Globus pallidus (tissue), 1 donor: ENCODE measurements around the gene PSMD13.
"Not testable (repeated sequence)": the region's sequence is repeated elsewhere in the genome, so short reads cannot be mapped to it uniquely, and the experiment has no call there.

Experiments used
- DNase-seq: peaks from one replicate; pipeline ENCODE4 v3.0.0-alpha.2; 2015; ENCODE audit warnings: low spot score

PSMD13 gene

DNA sequence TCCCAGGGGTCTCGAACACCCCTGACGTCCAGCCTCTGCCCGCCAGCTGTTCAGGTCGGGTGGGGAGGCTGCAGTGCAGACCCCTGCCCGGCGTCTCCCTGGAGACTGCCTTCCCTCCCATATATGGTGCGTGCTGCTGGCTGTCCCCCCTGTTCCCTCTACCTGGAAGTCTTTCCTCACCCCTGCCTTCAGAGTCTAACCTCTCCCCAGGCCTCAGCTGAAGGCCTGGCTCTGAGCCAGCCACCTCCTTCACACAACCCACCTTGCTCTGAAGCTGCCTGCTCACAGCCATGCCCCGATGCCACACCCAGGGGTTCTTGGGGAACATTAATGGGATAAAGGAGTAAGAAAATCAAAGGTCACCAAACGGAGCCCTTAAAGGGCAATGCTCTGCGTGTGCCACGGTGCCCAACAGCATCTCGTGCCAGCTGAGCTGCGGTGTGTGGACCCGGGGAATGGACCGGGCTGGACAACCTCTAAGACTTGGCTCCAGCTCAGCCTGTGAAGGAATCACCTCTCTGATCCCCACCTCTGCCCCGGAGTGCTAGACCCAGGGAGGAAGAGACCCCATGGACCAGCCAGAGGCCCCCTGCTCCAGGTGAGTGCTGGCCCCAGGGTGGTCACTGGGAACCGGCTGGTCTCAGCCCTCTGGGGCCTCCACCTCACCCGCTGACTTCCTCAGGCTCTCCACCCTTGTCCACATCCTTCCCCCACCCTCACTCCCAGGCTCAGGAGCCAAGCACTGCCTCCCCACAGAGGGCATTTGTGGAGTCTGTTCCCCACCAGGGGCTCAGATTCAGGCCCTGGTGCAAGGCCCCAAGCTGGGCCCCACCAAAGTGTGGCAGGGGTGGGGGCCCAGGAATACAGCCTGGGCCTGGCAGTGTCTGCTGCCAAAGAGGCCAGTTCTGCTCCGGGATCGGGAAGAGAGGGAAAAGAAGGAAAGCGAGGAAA, 41.5 kb downstream of the PSMD13 start, which contains the start of gene NLRP6:
TSS of gene NLRP6 (plus strand) at position 407 of the 951 bp plus-strand sequence. CDS start at position 570, 163 bp downstream.
- no peak for DNase-seq

DNA sequence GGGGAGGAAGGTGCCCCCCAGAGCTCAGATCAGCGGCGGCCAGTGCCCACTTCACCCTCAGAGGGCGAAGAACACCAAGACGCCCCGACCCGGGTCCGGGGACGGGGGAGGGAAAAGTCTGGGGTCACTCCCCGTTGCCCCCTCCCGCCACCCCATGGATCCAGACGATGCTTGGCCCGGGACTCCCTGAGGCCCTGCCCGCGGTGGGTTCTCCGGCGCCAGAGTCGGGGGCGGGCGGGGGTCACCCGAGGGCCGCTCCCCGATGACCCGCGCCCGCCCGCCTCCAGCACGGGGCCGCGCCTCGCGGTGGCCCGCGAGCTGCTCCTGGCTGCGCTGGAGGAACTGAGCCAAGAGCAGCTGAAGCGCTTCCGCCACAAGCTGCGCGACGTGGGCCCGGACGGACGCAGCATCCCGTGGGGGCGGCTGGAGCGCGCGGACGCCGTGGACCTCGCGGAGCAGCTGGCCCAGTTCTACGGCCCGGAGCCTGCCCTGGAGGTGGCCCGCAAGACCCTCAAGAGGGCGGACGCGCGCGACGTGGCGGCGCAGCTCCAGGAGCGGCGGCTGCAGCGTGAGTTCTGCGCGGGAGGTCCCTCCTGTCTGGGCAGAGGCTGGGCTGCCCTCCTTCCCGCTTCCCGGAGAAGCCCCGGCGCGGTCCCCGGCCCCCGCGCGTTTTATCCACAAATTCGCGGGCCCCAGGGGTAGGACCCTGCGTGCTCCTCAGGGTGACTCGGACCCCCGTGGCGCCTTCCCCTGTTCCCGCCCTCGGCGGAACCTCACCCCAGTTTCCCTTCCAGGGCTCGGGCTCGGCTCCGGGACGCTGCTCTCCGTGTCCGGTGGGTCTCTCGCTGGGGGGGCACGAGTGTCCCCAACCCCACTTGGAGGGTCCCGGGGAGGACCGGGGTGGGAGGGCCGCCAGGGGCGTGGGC, 42.5 kb downstream of the PSMD13 start:
- DNase-seq, result no peak

DNA sequence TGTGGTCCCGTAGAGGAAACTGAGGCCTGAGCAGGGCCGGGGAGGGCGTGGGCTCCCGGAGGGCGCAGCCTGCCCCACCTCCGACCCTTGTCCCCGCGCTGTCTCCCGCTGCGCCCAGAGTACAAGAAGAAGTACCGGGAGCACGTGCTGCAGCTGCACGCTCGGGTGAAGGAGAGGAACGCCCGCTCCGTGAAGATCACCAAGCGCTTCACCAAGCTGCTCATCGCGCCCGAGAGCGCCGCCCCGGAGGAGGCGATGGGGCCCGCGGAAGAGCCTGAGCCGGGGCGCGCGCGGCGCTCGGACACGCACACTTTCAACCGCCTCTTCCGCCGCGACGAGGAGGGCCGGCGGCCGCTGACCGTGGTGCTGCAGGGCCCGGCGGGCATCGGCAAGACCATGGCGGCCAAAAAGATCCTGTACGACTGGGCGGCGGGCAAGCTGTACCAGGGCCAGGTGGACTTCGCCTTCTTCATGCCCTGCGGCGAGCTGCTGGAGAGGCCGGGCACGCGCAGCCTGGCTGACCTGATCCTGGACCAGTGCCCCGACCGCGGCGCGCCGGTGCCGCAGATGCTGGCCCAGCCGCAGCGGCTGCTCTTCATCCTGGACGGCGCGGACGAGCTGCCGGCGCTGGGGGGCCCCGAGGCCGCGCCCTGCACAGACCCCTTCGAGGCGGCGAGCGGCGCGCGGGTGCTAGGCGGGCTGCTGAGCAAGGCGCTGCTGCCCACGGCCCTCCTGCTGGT, 43.4 kb downstream of the PSMD13 start:
- no peak for DNase-seq

DNA sequence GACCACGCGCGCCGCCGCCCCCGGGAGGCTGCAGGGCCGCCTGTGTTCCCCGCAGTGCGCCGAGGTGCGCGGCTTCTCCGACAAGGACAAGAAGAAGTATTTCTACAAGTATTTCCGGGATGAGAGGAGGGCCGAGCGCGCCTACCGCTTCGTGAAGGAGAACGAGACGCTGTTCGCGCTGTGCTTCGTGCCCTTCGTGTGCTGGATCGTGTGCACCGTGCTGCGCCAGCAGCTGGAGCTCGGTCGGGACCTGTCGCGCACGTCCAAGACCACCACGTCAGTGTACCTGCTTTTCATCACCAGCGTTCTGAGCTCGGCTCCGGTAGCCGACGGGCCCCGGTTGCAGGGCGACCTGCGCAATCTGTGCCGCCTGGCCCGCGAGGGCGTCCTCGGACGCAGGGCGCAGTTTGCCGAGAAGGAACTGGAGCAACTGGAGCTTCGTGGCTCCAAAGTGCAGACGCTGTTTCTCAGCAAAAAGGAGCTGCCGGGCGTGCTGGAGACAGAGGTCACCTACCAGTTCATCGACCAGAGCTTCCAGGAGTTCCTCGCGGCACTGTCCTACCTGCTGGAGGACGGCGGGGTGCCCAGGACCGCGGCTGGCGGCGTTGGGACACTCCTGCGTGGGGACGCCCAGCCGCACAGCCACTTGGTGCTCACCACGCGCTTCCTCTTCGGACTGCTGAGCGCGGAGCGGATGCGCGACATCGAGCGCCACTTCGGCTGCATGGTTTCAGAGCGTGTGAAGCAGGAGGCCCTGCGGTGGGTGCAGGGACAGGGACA, 44.1 kb downstream of the PSMD13 start:
- no peak for DNase-seq

DNA sequence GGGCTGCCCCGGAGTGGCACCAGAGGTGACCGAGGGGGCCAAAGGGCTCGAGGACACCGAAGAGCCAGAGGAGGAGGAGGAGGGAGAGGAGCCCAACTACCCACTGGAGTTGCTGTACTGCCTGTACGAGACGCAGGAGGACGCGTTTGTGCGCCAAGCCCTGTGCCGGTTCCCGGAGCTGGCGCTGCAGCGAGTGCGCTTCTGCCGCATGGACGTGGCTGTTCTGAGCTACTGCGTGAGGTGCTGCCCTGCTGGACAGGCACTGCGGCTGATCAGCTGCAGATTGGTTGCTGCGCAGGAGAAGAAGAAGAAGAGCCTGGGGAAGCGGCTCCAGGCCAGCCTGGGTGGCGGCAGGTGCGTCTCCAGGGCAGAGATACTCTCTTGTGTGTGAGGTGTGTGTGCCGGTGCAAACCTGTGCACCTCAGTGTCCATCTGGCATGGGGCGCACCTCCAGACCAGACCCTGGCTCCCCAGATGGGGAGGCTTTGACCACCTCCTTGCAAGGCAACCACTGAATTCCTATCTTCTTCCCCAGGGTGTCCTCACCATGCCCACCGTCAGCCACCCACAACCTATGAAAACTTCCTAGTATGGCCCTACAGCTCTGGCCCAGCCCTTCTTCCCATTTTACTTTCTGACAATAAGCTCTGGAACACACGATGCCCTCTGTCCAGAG, 44.8 kb downstream of the PSMD13 start:
- DNase-seq, result no peak

DNA sequence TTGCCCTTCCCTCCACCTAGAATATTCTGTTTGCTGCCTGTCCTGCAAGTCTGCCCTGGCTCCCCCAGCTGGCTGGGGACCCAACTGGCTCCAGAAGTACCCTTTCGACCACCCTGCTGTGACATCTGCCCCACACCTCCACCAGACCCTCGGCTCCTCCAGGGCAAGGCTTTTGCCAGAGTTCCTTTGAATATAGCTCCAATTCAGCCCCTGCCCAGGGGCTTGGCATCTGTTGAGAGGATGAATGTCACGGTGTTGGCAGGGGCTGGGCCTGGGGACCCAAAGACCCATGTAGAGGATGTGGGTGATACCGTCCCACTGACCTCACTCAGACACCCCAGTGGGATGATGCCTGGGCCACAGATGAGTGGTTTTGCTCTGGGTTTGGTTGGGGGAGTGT, 45.4 kb downstream of the PSMD13 start:
- DNase-seq, result no peak

DNA sequence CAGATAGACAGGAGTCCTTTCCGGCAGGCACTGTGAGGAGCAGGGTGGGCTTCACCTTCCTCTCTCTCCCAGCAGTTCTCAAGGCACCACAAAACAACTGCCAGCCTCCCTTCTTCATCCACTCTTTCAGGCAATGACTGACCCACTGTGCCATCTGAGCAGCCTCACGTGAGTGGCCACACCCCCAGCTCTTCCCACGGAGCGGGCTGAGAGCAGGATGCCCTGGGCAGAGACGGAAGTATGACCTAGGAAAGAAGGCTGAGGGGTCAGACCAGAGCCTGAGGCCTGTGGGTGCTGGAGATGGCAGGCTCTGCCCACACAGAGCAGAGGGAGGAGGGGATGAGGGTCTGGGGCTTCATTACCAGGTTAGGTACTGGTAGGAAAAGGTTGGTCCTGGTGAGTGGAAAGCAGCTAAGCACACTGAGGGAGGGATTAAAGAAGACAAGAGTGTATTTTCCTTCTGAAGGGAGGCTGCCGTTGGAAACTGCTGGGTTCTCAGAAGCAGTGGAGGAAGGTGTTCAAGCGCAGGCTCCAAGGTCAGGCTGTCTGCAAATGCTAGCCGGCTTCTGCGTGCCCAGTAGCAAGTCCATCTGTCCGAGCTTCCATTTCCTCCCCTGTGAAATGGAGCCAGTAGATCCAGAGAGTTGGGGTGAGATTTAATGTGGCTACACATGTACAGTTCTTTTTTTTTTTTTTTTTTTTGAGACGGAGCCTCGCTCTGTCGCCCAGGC, 46.0 kb downstream of the PSMD13 start:
- no peak for DNase-seq

DNA sequence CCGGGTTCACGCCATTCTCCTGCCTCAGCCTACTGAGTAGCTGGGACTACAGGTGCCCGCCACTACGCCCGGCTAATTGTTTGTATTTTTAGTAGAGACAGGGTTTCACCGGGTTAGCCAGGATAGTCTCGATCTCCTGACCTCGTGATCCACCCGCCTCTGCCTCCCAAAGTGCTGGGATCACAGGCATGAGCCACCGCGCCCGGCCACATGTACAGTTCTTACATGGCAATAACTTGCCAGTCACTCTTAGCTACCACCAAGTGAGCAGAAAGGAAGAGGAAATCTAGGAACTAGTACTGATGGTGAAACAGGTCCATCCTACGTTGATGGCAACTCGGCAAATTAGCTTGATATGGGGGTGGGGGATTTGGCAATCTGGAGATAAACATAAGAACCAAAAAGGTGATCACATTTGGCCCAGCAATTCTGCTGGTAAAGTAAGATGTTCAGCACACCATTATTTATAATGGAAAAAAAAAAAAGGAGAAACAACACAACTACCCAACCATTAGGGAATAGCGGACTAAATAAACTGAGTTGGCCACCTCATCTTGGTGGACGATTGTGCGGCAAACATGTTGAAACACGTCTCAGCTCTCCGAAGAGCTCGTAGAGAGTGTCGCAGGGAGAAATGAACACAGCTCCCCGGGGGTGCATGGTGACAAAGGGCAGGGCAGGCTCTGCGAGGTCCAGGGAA, 46.8 kb downstream of the PSMD13 start:
- DNase-seq, result no peak

DNA sequence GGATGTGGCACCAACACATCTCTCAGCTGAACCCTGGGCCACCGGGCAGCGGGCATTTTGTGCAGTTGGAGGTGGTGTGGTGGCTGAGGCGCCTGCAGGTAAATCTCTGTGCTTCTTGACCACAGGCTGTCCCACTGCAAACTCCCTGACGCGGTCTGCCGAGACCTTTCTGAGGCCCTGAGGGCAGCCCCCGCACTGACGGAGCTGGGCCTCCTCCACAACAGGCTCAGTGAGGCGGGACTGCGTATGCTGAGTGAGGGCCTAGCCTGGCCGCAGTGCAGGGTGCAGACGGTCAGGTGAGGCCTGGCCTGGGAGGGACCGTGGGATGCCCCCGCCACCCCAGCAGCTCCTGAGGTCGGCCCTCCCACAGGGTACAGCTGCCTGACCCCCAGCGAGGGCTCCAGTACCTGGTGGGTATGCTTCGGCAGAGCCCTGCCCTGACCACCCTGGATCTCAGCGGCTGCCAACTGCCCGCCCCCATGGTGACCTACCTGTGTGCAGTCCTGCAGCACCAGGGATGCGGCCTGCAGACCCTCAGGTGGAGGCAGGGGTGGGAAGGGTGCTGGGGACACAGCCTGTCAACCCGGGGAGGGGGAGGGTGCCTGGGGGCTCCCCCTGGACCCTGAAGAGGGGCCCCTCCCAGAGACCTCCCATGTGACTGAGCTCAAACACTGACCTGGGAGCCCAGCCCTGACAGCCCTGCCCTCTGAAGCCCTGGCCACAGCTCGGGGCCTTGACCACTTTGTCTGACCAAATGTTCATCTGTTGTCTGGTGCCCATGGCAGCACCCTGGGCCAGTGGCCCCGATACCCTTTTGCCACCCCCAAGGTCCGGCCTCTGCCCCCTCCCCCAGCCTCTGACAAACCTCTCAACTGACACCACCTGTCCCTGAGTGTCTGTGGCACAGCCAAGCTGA, 47.6 kb downstream of the PSMD13 start:
- no peak for DNase-seq

DNA sequence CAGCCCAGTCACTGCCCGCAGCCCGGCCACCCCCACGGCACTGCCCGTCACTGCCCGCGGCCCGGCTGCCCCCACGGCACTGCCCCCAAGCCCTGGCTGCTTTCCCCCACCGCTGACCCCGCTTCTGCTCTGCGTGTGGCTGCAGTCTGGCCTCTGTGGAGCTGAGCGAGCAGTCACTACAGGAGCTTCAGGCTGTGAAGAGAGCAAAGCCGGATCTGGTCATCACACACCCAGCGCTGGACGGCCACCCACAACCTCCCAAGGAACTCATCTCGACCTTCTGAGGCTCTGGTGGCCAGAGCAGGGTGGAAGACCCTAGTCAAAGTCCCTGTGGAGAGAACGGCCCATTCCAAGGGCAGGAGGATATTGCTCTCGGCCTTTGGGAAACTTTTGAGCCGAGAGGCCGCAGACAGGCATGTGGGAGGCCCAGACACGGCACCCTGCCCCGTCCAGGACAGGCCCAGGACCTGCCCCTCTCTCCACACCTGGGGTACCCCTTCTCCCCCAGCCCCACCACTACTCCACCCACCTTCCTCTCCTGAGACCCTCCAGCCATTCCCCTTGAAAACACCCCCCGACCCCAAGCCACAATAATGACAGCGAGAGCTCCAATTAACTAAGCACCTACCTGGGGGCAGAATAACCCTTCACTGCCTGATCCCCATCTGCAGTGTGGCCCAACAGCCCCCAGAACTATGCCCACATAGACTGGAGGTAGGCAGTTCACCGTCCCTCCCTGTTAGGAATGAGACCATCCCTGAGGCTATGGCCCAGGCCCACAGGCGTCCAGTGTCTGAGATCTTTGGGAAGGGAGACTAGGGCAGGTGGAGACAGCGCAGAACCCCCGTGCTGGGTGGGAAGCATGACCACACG, 48.5 kb downstream of the PSMD13 start:
- DNase-seq, result no peak

DNA sequence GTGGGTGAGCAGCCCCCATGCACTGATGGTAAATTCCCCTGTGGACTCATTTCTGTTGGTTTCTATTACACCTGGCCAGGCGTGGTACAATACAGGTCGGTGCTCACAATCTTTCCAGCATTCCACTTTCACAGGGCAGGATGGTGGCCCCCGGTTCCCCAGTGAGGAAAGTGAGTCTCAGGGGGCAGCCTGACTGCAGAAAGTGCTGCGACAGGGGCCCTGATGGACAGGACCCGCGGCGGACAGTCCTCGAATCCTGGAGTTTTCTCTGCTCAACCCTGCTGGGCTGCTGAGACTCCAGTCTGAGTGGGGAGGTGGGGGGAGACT, 49.1 kb downstream of the PSMD13 start:
- DNase-seq, result no peak

DNA sequence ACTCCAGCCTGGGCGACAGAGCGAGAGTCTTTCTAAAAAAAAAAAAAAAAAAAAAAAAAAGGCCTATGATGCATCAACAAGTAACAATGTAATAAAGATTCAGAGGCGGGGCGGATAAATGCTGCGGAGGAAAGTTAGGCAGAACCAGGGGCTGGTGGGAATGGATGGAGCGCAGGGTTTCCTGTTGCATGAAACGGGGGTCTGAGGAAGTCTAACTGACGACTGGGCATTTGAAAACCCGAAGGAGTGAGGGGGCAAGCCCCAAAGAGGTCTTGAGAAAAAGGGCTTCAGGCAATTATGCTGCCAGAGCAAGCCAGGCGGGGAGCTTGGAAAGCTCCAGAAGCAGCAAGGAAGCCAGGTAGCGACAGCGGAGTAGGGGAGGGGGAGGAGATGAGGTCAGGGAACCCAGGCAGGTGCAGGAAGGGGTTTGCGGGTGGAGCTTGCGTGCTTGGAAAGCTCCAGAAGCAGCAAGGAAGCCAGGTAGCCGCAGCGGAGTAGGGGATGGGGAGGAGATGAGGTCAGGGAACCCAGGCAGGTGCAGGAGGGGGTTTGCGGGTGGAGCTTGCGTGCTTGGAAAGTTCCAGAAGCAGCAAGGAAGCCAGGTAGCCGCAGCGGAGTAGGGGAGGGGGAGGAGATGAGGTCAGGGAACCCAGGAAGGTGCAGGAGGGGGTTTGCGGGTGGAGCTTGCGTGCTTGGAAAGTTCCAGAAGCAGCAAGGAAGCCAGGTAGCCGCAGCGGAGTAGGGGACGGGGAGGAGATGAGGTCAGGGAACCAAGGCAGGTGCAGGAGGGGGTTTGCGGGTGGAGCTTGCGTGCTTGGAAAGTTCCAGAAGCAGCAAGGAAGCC, 50.4 kb downstream of the PSMD13 start:
- DNase-seq, result not testable (repeated sequence)

DNA sequence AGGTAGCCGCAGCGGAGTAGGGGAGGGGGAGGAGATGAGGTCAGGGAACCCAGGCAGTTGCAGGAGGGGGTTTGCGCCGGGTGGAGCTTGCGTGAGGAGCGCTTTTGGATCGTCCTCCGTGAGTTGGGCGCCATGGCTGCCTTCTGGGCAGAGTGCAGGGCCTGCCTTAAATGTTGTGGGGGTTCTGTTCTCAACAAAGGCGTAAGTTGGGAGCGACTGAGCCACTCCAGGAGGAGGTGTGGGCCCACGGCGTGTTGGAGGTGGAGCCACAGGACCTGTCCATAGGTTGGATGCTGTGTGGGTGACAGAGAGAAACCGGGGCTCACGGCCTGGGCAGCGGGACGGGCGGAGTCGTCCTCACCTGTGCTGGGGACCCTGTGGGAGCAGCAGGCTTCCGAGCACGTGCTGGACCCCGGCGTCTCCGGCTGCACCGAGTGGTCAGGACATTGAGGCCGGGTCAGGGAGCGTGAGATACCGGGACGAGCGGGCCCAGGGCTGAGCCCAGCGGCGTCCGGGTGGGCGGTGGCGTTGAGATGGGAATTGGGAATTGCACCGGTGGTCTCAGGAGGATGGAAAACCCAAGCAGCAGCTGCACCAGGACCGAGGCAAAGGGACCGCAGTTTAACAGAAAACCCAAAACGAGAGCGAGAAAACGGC, 51.2 kb downstream of the PSMD13 start:
- DNase-seq, result no peak

DNA sequence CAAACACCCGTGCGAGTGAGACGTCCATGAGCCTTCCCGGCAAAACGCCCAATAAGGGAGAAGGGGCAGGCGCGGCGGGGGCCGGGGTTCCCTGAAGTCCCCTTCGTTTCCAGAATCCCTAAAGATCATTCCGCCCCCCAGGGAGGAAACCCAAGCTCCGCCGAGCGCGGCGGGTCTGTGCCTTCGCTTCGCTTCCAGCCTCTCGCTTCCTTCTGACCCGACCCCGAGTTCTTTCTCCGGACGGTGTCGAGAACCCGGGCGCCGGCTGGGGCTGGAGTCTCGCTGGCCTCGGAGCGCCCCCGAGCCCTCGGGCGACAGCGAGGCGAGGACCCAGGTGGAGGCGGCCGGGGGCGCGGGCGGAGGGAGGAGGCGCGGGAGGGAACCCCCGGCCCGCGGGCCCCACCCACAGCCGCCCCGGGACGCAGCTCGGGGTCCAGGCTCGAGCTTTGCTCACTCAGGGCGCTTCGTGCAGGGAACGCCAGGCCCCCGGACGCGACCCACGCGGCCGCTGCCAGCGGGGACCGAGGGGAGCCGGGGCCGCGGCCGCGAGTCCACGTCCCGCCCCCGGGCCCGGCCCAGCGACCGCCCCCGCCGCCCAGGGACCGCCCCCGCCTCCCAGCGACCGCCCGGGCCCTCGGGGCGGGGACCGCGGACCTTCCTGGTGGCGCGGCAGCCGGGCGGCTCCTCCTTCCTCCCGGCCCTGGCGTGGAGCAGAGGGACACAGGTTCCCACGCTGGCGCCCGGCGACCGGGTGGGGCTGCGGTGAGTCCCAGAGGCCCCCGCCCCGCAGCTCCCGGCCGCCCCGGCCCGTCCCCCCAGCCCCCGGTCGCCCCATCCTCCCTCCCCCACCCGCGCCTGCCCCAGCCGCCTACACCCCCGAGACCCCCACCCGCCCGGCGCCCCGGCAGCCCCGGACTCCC, 52.0 kb downstream of the PSMD13 start, which contains the start of gene PGGHG:
TSS of gene PGGHG (plus strand) at position 649 of the 920 bp plus-strand sequence. CDS start 691 bp downstream, outside the sequence.
- DNase-seq, result no peak

DNA sequence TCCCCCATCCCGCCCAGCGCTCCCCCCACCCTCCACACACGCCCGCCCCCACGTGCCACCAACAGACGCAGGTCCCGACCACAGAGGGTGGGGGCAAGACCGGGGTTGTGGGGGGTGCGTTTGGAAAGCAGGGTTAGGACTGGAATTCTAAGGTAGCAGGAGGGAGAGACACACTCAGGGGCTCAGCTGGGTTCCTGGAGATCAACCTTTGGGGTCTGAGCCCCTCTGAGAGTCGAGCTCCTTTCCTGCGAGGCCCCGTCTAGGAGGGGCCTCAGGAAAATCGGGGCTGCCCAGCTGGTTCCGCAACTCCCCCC, 52.6 kb downstream of the PSMD13 start:
- no peak for DNase-seq
